HG02970 (cell line): ENCODE data around the gene KRTAP4-7.
"Not testable (repeated sequence)": the region's sequence is repeated elsewhere in the genome, so short reads cannot be mapped to it uniquely, and the experiment has no call there.

ENCODE experiments used
- ATAC-seq: cut with Tn5 transposase; IDR thresholded peaks from one replicate; pipeline ENCODE4 v1.9.1; 2021; ENCODE audit warnings: mild to moderate bottlenecking, moderate library complexity, moderate number of reproducible peaks; ENCODE audit not compliant: unreplicated experiment, low FRiP score

The KRTAP4-7 gene

DNA sequence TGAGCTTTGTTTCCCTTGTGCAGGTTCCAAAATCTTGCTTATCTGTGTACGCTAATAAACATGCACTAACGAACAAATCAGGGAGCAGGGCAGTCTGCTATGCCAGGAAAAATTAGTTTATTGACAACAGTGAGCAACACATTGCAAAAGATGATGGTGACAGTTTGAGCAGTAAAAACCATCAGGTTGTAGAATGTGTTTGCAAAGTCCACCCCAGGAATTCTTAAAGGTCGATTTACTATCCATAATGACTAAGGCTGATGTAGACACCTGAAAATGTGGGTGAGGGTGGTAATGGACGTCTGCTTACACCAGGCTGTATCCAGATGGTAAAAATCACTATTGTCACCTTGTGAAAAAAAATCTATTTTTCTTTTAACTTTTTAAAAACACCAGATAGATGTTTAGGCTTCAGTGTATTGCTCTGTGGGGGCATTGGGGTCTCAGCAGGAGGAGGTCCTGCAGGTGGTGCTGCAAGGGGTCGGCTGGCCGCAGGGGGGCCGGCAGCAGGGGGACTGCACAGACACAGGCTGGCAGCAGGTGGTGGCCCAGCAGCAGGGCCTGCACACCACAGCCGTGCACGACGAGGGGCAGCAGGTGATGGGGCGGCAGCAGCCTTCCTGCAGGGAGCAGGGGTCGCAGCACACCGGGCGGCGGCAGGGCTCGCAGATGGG is 18.8 kb upstream of the KRTAP4-7 start:
- ATAC-seq: not testable (repeated sequence)

DNA sequence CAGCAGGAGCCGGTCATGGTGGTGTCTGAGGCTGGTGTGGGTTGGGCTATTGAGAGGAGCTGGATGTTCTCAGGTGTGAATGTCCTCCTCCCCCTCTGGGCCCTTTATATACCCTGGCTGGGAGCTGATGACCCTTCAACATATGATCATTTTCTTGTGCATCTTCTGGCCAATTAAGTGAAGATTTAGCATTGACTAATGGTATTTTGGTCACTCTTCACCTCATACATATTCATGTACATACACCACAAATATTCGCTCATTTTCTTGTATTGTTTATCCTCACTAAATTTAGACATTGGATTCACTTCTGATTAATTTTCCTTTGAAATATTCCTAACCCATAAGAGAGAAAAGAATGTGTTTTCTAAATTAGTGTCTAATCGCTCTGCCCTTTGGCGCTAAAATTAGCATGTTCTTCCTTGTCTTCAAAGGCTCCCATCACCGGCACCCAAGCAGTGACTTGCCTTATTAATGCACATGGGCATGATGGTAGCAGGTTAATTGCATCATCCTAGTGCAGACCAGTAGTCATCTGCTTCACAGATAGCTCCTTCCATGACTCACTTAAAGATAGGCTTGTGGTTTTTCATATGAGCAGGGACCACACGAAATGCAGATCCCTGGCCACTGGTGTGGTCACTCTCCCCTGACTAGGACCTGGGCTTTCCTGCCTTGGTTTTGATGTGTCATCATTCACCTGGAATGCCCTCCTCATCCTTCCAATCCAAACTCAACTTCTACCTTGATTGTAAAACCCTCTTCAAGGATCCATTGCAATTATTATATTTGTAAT is 17.9 kb upstream of the KRTAP4-7 start, which contains the start of gene KRTAP2-4:
KRTAP2-4 (minus strand) TSS at position 51 of the 796 bp plus-strand sequence; CDS start at position 17, 34 bp downstream.
- ATAC-seq: no peak

DNA sequence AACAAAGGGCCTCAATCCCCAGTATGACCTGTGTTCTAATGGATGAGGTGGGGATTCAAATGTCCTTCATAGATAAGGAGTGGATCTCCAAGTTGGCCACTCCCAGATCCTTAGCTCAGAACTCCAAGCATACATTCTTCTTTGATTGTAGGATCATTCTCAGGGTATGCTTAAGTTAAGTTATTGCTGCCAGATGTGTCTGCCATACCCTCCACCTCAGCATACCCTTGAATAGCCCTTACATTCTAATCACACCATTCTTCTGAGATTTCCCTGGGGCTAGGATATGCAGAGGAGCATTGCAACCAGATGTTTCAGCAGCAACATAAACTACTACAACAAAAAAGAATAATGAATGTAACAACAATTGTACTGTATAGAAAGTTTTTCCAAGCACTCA is 16.7 kb upstream of the KRTAP4-7 start:
- ATAC-seq: no peak

DNA sequence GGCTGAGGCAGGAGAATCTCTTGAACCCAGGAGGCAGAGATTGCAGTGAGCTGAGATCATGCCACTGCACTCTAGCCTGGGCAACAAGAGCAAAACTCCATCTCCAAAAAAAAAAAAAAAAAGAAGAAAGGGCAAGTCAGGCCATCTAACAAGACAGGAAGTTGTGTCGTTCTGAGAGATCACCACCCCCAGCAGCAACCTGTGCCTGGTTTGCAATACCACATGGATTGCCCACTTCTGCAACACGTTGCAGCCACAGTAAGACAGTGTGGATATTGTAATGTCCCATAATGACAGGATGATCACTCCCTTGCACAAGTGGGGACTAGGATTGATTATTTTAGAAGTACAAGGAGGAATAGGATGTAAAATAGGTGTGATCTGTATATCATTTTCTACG is 14.9 kb upstream of the KRTAP4-7 start:
- ATAC-seq: no peak

DNA sequence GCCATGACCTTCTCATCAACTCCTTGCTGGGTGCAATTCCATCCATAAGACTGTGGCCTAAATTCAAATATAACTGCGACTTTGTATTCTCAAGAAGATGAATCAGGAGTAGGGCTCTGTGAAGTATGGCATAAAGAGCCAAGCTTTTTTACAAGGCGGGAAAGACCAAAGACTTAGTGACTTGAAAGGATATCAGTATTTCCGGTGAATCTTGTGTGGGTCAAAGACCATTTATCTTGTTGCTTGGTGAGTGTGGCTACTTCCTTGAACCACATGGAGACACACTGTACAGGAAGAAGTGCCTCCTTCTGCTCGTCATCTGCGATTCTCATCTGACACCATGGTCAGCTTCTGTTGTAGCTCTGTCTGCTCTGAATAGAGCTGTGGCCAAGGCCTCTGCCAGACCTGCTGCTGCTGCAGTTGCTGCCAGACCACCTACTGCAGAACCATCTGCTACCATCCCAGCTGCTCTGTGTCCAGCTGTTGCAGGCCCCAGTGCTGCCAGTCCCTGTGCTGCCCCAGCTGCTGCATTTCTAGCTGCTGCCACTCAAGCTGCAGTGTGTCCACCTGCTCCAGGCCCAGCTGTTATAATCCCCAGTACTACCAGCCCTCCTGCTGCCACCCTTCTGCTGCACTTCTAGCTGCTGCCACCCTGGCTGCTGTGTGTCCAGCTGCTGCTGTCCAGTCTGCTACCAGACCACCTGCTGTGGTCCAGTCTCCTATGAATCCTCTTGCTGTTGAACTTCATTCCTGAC is 12.2 kb upstream of the KRTAP4-7 start:
- ATAC-seq: no peak

DNA sequence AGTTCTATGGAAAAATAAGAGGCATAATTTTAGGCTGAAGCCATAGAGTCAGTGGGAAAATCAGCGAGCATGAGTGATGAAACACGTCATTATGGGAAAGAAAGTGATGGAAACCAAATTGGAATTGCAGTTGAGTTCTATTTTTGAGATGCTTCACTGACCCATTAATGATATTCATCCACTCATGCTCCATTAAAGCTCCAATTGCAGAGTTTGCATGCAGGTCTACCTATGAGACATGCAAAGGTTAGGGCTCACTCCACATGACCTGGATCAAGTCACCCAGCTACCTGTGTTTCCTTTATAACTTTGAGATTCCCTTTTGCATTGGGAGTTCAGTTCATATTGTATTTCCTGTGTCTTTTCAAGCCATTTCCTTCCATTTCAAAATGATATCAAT is 10.3 kb upstream of the KRTAP4-7 start:
- no peak for ATAC-seq

DNA sequence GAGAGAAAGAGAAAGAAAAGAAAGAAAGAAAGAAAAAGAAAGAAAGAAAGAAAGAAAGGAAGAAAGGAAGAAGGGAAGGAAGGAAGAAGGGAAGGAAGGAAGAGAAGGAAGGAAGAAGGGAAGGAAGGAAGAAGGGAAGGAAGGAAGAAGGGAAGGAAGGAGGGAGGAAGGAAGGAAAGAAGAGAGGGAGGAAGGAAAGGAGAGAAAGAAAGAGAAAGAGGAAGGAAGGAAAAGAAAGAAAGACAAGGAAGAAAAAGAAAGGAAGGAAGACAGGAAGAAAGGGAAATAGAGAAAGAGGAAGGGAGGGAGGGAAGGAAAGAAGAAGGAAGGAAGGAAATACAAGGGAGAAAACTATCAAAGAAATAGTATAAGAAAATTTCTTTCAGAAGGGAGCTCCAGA is 7.2 kb upstream of the KRTAP4-7 start:
- ATAC-seq: no peak

DNA sequence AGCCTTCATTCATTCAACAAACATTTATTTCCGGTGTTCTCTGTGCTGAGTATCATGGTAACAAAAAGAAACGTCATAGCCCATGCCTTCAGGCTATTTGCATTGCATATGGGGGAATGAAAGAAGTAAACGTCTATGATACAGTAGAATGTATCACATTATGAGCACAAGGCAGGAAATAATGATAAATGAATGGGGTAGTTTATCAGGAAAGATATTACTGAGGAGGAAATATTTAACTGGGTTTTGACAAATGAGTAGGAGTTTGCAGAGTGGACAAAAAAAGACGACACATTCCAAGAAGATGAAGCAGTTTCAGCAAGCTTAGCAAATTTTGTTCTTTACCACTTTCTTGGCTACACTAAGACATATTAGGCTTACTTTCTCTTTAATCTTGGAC is 1.3 kb upstream of the KRTAP4-7 start:
- ATAC-seq: no peak

DNA sequence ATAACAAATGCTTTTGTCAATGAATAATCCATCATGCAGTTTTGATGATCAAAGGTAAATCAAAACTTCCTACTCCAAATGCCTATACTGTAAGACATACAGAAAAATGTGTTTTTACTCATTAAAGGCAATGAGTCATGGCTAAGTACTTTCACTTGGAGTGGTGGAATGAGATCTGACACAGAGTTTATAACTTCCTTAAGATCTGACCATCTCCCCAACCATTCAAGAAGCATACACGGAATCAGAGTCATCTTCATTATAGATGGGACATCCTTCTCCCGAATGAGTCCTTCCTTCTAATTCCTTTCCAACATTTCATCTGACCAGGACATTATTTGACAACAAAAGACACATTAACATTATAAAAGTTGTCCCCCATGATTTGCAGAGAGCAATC is 523 bp upstream of the KRTAP4-7 start:
- ATAC-seq: not testable (repeated sequence)

DNA sequence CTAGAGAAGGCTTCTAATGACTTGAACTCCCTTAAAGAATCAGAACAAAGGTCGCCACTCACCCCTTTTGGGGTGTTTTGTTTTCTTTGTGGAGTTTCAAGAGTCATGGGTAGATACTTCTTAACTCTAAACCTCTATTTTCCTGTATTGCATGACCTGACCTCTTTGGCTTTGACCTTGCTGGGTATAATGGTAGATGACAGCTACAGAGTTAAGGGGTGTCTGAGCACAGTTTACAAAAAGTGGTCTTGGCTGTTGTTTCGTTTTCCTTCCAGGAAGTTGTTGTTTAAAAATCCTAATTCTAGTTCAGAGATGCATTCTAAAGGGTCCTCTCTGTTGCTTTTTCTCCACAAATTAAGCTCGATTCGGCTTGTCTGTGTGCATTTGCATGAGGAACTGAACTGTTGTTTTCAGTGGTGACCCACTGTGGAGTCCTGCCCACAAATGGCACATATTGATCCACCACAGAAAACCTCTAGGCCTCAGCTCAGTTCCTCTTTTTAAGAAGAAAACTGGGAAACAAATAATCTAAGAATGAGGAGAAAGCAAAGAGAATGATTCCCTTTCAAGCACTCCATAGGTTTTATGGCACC is 4.9 kb downstream of the KRTAP4-7 start:
- ATAC-seq: not testable (repeated sequence)

DNA sequence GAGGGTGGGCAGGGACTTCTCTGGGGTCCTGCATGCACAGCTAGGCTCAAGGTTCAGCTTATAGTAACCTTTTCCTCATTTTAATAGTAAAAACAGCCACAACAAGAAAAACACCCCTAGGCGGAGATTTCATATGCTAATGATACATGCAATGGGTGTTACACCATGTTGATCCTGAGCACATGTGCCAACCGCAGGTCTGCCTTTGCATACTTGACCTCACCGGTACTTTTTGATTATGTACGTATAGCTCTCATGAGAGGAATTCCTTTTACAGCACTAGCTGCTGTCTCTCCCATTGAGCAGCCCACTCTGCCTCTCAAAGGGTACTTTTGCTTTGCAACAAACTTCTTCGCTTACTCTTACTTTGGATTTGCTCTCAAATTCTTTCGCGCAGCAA is 12.1 kb downstream of the KRTAP4-7 start:
- no peak for ATAC-seq

DNA sequence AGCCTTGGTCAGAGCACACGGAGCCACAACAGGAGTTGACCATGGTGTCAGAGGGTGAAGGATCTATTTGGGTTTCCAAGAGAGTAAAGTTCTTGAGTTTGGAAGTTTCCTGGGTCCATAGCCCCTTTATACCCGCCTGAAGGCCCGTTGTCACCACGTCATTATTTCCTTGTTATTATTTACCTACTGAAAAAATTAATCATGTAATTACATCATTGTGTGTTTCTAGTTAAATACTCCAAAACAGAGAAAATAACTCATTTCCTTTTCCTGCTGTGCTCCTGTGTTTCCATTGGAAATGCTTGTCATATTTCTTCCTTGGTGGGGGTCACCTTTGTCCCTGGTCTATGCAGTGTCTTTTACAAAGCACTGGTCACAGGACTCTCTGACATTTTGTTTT is 14.1 kb downstream of the KRTAP4-7 start, which contains the start of gene KRTAP4-8:
KRTAP4-8 (minus strand) TSS at position 101 of the 400 bp plus-strand sequence; CDS start at position 43, 58 bp downstream.
- no peak for ATAC-seq

DNA sequence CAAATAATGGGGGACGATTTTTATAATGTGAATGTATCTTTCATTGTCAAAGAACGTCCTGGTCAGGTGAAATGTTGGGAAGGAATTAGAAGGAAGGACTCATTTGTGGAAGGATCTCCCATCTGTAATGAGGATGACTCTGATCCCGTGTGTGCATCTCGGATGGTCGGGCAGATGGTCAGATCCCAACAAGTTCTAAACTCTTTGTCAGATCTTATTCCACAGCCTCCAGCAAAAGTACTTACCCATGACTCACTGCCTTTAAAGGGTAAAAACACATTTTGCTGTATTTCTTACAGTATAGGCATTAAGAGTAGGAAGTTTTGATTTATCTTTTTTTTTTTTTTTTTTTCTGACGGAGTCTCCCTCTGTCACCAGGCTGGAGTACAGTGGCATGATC is 14.5 kb downstream of the KRTAP4-7 start:
- ATAC-seq: no peak

DNA sequence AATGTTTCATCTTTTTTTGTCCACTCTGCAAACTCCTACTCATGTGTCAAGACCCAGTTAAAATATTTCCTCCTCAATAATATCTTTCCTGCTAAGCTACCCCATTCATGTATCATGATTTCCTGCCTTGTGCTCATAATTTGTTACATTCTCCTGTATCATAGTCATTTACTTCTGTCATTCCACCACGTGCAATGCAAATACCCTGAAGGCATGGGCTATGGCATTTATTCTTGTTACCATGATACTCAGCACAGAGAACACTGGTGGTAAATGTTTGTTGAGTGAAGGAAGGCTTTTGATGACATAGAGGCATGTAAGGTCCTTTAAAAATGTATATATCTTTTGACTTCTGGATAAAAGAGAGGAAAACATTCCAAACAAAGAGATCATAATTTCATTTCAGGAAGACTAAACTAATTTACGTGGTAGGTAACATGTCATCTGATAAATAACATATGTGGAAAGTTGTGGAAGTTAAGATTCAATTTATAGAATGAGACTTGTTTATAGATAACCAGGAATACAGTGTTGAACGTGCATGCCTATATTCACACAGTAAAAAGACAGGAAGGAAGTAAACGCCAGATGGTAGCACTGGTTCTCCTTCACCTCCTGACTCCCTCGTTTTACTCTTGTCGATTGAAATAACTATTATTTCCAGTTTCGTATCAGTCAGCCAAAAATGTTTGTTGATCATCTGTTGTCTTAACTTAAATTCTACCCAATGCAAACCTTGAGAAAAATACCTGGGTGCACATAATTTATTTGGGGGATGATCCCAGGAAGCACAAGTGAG is 15.9 kb downstream of the KRTAP4-7 start:
- not testable (repeated sequence) for ATAC-seq

DNA sequence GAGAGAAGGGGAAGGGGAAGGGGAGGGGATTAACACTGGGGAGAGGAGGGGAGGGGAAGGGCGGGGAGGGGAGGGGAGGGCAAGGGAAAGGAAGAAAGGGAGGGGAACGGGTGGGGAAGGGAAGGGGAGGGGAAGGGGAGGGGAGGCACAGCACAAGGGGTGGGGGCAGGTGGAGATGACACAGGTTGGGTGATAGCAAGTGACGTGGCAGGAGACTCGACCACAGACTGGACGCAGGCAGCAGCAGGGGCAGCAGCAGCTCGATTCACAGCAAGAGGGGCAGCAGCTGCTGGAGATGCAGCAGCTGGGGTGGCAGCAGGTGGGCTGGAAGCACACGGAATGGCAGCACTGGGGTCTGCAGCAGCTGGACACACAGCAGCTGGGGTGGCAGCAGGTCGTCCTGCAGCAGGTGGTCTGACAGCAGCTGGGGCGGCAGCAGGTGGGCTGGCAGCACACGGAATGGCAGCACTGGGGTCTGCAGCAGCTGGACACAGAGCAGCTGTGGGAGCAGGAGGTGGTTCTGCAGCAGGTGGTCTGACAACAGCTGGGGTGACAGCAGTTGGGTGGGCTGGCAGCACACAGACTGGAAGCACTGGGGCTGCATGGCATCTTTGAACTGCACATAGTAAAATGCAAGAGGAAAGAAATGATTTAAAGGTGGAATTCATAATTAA is 17.8 kb downstream of the KRTAP4-7 start, which contains the start of gene KRTAP4-16:
KRTAP4-16 (minus strand) TSS at position 624 of the 674 bp plus-strand sequence; CDS start at position 624, 0 bp downstream.
- no peak for ATAC-seq

DNA sequence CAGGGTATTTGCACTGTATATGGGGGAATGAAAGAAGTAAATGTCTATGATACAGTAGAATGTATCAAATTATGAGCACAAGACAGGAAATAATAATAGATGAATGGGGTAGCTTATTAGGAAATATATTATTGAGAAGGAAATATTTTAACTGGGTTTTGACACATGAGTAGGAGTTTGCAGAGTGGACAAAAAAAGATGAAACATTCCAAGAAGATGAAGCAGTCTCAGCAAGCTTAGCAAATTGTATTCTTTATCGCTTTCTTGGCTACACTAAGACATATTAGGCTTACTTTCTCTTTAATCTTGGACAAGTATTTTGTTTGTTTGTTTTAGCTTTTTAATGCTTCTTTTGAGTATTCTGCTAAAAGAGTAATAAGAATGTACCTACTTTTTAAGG is 19.9 kb downstream of the KRTAP4-7 start:
- no peak for ATAC-seq

DNA sequence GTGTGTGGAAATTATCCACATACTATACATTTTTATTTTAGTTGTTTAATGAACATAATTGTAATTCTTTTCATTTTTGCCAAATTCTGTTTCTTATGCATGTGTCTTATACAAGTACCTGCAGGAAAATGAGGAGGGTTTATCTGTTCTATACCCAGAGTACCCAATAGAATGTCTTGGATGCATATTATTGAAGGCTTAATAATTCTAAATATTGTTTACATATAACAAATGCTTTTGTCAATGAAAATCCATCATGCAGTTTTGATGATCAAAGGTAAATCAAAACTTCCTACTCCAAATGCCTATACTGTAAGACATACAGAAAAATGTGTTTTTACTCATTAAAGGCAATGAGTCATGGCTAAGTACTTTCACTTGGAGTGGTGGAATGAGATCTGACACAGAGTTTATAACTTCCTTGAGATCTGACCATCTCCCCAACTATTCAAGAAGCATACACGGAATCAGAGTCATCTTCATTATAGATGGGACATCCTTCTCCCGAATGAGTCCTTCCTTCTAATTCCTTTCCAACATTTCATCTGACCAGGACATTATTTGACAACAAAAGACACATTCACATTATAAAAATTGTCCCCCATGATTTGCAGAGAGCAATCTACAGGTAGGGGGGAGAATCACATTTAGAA is 20.6 kb downstream of the KRTAP4-7 start:
- not testable (repeated sequence) for ATAC-seq

DNA sequence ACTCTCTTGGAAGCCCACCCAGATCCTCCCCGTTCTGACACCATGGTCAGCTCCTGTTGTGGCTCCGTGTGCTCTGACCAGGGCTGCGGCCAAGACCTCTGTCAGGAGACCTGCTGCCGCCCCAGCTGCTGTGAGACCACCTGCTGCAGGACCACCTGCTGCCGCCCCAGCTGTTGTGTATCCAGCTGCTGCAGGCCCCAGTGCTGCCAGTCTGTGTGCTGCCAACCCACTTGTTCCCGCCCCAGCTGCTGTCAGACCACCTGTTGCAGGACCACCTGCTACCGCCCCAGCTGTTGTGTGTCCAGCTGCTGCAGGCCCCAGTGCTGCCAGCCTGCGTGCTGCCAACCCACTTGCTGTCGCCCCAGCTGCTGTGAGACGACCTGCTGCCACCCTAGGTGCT is 21.4 kb downstream of the KRTAP4-7 start, which contains the start of gene KRTAP4-9:
KRTAP4-9 (plus strand) TSS at position 43 of the 400 bp plus-strand sequence; CDS start at position 43, 0 bp downstream.
- ATAC-seq: not testable (repeated sequence)
